ENCODE data around the gene OR5M10.
"Not testable (repeated sequence)": the region's sequence is repeated elsewhere in the genome, so short reads cannot be mapped to it uniquely, and the experiment has no call there.

Gene OR5M10

DNA sequence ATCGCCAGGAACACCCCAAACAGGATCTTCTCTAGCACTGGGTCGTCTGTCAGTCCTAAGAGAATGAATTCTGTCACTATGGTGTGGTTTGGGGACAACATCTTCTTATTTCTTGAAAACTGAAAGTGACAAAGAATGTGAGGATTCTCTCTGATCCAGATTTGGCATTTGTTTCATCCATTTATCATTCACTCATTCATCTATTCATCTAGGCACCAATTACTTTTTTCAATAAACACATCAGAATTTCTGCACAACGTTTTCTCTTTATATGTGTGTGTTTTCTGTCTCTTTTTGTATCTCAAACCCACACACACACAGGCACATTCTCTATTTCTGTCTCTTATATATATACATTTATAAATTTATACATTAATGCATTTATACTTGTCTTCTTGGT, at the start of gene OR5M10:
TSS of gene OR5M10 (minus strand) at position 101 of the 400 bp plus-strand sequence. CDS start at position 101, 0 bp downstream.
- DNase-seq = no peak

DNA sequence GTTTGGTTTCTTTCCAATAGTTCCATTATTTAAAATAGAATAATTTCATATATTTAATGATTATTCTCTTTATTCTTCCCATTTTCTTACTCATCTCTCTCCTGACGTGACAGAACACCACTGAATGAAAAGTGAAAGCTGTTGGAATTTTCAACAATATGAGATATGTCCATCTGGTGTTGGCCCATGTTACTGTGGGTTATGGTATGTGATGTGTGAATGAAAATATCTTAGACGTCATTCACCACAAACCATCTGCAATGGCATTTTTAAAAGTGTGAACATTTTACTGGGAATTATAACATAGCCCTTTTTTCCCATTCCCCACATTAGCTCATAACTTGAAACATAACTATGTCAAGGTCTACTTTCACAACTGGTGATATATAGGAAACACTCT, 48.4 kb upstream of the OR5M10 start:
- no peak for DNase-seq

DNA sequence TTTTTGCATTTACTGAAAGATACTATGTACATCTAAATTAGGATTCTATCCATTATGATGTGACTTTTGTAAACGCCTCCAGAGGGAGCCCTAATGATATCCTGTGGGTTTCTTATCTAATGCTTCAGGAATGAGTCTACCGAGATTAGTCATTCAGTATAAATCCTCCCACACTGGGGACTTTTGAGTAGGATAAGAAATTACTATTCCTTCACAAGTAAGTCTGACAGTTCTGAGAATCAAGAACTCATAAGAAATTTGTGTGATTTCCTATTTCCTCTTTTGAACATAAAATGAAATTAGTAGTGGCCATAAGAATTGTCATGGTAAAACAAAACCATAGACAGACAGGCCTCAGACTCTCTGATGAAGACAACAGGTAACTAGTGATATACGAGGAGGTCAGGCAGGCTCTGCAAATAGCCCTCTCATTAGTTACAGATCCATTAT, 47.2 kb upstream of the OR5M10 start:
- DNase-seq = peak; percentile 66

DNA sequence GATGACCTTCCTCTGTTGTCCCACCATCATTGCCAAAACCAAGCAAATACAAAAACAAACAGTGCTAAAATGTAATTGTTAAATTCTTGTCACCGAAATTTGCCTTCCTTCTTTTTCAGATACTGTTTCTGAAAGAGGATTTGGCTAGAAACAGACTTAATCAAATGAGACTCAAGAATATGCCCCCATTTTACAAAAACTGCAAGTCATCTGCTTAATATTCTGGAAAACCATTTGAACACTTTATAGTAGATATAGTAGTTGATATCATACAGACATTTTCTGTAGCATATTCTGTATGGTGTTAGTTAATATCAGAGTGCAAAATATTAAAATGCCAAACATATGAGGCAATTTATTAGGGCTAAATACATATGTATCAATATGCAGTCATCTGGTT, 33.7 kb upstream of the OR5M10 start:
- DNase-seq = no peak

DNA sequence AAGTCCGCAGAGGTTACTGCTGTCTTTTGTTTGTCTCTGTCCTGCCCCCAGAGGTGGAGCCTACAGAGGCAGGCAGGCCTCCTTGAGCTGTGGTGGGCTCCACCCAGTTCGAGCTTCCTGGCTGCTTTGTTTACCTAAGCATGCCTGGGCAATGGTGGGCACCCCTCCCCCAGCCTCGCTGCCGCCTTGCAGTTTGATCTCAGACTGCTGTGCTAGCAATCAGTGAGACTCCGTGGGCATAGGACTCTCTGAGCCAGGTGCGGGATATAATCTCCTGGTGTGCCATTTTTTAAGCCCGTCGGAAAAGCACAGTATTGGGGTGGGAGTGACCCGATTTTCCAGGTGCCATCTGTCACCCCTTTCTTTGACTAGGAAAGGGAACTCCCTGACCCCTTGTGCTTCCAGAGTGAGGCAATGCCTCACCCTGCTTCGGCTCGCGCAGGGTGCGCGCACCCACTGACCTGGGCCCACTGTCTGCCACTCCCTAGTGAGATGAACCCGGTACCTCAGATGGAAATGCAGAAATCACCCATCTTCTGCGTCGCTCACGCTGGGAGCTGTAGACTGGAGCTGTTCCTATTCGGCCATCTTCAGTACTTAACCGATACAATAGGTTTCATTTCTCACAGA, 14.7 kb upstream of the OR5M10 start:
- DNase-seq = not testable (repeated sequence)

DNA sequence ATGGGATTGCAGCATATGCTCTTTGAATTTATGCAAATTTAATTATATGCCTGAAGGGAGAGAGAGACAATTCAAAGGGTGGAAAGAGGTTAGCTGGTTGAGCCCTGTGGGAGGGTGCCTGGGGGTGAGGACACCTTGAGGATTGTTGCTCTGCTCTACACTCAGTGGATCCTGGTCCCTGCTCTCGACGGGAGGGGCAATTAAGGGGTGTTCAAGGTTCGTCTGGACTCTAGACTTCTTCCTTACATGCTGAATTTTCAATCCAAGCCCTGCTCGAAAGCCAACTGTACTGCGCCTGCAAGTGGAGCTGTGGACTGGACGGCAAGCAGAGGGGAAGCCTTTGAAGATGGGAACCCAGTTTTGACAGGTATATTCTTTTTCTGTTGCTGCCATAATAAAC, 18.9 kb downstream of the OR5M10 start:
- DNase-seq = no peak

DNA sequence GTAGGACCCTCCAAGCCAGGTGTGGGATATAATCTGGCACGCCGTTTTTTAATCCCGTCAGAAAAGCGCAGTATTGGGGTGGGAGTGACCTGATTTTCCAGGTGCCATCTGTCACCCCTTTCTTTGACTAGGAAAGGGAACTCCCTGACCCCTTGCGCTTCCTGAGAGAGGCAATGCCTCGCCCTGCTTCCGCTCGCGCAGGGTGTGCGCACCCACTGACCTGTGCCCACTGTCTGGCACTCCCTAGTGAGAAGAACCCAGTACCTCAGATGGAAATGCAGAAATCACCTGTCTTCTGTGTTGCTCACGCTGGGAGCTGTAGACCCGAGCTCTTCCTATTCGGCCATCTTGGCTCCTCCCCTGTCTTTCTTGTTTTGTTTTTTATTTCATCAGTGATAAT, 22.8 kb downstream of the OR5M10 start:
- not testable (repeated sequence) for DNase-seq

DNA sequence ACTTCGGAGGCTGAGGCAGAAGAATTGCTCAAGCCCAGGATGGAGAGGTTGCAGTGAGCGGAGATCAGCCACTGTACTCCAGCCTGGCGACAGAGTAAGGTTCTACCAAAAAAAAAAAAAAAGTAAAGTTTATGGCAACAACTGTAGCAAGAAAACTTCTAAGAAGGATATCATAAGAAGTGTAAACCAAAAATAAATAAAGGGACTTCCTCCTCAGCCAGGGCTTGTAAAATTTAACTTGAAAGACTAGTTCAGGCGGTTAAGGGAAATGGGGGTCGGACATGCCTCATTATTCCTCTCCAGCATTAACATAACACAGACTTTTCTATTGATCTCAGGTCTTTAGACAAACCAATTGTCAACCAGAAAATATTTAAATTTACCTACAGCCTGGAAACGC, 32.0 kb downstream of the OR5M10 start:
- no peak for DNase-seq

DNA sequence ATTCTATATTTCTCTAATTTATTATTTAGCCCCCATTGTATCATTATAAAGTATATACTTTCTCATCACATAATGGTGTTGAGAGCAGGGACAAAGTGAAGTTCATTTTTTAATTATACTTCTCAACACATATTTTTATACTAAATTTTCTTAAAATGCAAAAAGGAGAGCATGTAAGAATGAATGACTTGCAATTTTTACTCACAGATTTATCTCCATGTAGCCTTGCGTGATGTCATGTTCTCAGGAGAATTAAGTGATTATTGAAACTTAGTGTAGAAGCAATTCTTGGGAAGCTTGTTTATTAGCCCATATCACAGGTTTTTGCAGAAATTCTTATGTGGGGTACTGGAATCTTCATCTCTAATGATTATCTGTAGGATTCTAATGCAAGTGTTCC, 33.8 kb downstream of the OR5M10 start:
- DNase-seq = no peak

DNA sequence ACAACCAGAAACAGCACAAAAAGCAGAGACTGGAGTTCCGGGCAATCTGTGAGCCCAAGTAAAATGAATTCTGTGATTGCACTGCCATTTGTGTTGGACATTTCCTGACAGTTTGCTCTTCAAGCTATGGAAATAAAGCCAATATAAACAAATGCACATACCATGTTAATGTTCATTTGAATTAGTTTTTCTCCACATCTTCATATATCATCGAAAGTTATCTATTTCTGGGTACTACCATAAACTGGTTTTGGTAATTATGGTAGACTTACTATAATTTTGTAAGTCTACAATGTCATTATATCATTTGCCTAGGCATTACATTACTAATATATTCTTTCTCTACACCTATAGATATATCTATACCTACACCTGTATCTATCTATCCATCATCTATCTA, 34.4 kb downstream of the OR5M10 start, which contains the start of gene OR5M11:
TSS of gene OR5M11 (minus strand) at position 101 of the 400 bp plus-strand sequence. CDS start at position 101, 0 bp downstream.
- no peak for DNase-seq

DNA sequence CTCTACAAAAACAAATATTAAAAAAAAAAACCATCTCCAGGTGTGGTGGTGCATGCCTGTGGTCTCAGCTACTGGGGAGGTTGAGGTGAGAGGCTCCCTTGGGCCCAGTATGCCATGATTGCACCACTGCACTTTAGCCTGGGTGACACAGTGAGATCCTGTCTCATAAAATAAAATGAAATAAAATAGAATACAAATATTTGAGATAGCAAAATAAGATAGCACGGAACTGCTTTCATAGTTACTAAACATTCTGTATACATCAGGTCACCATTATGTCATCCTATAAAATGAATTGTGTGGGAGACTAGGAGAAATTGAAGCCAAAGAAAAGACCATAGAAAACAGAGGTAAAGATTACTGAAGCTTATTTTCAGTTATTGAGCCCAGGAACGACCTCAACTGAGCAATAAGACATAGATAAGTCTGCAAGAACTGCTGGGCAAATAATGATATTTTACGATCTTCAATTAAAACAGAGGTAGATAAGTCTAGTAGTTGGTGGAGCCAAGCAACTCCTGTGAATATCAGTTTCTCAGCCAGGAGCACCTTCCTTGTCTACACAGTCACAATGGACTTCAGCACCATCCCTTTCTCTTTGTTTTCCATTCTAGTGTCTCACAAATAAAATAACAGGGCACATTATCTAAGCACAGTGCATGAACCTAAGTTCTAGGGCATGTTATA, 44.3 kb downstream of the OR5M10 start:
- DNase-seq = no peak

DNA sequence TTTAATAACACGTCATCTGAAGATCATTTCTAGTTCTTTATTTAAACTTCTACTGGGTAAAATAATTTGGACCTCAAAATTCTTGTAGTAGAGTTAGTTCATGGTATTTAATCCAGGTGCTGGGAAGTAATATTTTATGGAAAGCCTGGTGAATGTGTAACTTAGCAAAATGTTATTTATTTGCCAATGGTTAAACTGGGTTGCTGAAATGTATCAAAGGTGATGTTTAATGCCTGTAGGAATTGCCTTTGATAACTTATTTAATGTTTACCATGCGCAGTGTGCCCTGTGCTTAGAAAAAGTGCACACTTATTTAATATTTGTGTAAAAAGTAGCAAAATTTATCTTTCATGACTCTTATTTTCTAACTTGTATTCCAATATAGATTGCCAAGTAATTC, 45.7 kb downstream of the OR5M10 start:
- DNase-seq = no peak
